AG04449 (cell line): ENCODE results near the gene MAP4.

Source experiments
- CTCF ChIA-PET: fragments of 350-600 bp; formaldehyde crosslinking; extraction: SDS; loops from one replicate; lab custom pipeline; 2021; ENCODE audit warnings: antibody characterized with exemption; lab: Yijun Ruan, JAX
- POLR2A ChIA-PET: fragments of 400-600, 350-600 bp; formaldehyde crosslinking; extraction: SDS; loops from one replicate; lab custom pipeline; 2020; ENCODE audit warnings: antibody characterized with exemption, inconsistent platforms; lab: Yijun Ruan, JAX
- DNase-seq: peaks from one replicate; pipeline ENCODE4 v3.0.0-alpha.2; 2010; ENCODE audit warnings: low read depth, low spot score
- H3K4me3 ChIP-seq: 2 replicates; pipeline ENCODE4 v1.5.1; 2011; ENCODE audit warnings: low read depth, mild to moderate bottlenecking, control low read depth, low read length
- TF ChIP-seq, protein P1 (sequence below): IDR thresholded peaks from one replicate; pipeline ENCODE4 v1.5.1; 2011; ENCODE audit warnings: mild to moderate bottlenecking, moderate library complexity, low read length, control low read depth, inconsistent platforms; ENCODE audit not compliant: insufficient read depth; ENCODE audit errors: missing control alignments

MAP4 gene

DNA sequence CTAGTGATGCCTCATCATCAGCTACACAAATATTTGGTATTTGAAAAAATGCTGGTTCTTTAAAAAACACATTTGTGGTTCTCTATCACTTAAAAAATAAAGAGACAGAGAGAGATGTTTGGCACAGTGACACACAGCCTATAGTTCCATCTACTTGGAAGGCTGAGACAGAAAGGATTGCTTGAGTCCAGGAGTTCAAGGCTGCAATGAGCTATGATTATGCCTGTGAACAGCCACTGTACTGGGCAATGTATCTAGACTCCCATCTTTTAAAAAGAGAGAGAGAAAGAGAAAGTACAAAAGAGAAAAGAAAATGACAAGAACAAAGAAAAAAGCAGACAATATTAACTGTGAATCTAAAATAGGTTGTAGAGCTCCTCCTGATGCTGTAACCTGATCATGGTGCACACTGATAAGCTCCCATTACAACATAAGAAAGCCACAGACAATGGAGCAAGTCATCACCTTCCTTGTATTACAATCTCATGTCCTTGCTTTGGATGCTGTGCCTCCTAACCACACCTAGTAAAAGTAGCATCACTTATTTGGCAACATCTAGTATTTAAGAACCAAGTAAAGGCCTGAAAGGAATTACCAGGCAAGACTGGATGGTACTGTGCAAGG lies 31.7 kb upstream of the MAP4 start:
- TF ChIP-seq, protein P1, sequence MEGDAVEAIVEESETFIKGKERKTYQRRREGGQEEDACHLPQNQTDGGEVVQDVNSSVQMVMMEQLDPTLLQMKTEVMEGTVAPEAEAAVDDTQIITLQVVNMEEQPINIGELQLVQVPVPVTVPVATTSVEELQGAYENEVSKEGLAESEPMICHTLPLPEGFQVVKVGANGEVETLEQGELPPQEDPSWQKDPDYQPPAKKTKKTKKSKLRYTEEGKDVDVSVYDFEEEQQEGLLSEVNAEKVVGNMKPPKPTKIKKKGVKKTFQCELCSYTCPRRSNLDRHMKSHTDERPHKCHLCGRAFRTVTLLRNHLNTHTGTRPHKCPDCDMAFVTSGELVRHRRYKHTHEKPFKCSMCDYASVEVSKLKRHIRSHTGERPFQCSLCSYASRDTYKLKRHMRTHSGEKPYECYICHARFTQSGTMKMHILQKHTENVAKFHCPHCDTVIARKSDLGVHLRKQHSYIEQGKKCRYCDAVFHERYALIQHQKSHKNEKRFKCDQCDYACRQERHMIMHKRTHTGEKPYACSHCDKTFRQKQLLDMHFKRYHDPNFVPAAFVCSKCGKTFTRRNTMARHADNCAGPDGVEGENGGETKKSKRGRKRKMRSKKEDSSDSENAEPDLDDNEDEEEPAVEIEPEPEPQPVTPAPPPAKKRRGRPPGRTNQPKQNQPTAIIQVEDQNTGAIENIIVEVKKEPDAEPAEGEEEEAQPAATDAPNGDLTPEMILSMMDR, result no peak
- H3K4me3 ChIP-seq, result no peak overlapping the region
- ChIA-PET CTCF (interaction anchor here (2.2 kb wide), 1 partner anchor 110 kb away, joined by 6 read pairs; no protein-coding TSS in a partner anchor), POLR2A (interaction anchor here (0.5 kb wide), 1 partner anchor 37 kb away, joined by 3 read pairs; no protein-coding TSS in a partner anchor)
- no peak for DNase-seq

DNA sequence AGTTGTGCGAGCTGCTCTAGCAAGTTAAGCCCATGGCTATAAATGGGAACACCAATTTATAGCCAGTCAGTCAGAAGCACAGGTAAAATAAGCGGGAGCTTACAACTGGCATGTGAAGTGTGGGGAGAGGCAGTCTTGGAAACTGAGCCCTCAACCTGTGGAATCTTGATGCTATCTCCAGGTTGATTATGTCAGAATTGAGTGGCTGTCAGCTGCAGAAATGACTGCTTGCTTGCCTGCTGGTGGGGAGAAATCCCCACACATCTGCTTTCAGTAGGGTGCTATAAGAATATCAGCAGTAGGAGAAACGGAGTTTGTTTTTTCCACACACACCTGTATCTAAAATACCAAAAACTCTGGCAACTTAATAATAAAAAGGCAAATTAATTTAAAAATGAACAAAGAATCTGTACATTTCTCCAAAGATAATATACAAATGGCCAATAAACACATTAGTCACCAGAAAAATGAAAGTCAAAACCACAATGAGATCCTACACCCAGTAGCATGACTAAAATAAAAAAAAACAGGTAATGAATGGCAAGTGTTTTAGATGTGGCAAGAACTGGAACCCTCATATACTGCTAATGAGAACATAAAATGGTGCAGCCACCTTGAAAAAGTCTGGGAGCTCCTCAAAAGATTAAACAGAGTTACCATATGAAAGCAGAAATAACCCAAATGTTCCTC lies 26.0 kb upstream of the MAP4 start:
- ChIA-PET POLR2A (interaction anchor here (0.8 kb wide), 1 partner anchor 81 kb away, joined by 4 read pairs; no protein-coding TSS in a partner anchor), CTCF (interaction anchor here (1.2 to 1.4 kb wide), 2 partner anchors 11 to 15 kb away, joined by 3 to 4 read pairs; no protein-coding TSS in a partner anchor)
- H3K4me3 ChIP-seq, result no peak overlapping the region
- no peak for DNase-seq
- TF ChIP-seq, protein P1, result no peak

DNA sequence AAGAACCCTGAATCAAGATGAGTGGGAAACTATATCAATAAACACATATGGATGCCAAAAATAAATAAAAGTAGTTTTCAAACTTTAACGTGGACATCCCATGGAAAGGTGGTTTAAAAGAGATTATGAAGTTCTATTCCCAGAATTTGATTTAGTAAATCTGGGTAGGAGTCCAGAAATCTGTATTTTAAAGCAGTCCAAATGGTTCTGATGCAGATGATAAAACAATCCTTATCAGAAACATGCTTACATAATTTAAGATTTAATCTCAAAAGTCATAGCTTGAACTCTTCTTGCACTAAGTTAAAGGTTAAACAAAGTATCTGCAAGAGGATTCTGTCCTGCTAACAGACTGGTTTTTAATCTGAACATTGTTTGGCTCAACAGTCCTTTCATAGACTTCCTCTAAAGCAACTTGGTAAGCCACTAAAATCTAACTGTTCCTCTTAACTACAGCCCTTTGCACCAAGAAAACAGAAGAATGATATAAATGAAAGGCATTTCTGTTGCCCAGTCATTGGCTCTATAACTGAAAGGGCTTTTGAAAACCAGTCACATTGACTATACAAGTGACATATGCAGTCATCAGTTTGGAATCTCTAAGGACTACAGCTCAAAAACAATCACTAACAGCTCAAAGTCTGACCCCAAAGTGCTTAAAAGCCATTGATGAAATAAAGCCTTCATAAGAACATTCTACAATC lies 23.4 kb upstream of the MAP4 start:
- H3K4me3 ChIP-seq, result no peak overlapping the region
- CTCF ChIA-PET, result interaction anchor here (0.8 kb wide), 1 partner anchor 112 kb away, joined by 3 read pairs; no protein-coding TSS in a partner anchor
- no peak for DNase-seq
- POLR2A ChIA-PET, result no interaction called here
- TF ChIP-seq, protein P1, result no peak

DNA sequence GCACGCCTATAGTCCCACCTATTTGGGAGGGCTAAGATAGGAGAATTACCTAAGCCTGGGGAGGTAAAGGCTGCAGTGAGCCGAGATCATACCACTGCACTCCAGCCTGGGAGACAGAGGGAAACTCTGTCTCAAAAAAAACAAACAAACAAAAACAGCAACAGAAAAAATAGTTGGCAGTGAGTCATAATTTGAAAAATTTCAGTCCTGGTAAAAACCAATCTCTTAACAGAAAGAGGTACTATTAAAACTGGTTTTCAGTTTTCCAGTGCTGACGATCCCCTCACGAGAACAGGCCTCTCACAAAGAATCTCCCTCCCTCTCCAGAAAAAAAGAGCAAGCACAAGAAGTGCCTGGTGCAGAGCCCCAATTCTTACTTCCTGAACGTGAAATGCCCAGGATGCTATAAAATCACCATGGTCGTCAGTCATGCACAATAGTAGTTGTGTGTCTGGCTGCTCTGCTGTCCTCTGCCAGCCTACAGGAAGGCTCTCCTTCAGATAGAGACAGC lies 22.8 kb upstream of the MAP4 start:
- DNase-seq, result no peak
- POLR2A ChIA-PET, result no interaction called here
- no peak overlapping the region for H3K4me3 ChIP-seq
- CTCF ChIA-PET, result no interaction called here
- TF ChIP-seq, protein P1, result no peak

DNA sequence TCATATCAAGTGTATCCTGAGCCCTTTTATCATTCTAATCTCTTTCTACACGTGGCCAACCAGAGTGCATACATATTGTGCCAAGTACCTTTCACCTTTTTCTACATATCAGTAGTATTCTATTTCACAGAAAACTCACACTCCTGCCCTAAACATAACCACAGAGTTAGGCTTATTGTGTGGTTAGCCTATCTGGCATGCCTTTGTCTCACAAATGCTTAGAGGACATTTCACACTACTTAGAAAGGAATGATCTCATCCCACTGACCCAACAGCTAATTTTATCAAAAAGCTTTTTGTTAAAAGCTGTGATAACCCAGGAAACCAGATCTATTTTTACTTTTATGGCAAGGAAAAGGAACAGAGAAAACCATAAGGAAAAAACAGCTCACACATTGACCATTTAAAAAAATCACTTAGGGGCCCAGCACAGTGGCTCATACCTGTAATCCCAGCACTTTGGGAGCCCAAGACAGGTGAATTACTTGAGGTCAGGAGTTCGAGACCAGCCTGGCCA lies 17.8 kb upstream of the MAP4 start:
- ChIA-PET POLR2A (interaction anchor here (0.7 kb wide), 1 partner anchor 9 kb away, joined by 3 read pairs; no protein-coding TSS in a partner anchor), CTCF (interaction anchor here (1.1 to 1.9 kb wide), 2 partner anchors 20 to 117 kb away, joined by 3 to 6 read pairs; no protein-coding TSS in a partner anchor)
- TF ChIP-seq, protein P1, result no peak
- no peak for DNase-seq
- no peak overlapping the region for H3K4me3 ChIP-seq
